Measurements from ENCODE around the gene PREX1.

DNA sequence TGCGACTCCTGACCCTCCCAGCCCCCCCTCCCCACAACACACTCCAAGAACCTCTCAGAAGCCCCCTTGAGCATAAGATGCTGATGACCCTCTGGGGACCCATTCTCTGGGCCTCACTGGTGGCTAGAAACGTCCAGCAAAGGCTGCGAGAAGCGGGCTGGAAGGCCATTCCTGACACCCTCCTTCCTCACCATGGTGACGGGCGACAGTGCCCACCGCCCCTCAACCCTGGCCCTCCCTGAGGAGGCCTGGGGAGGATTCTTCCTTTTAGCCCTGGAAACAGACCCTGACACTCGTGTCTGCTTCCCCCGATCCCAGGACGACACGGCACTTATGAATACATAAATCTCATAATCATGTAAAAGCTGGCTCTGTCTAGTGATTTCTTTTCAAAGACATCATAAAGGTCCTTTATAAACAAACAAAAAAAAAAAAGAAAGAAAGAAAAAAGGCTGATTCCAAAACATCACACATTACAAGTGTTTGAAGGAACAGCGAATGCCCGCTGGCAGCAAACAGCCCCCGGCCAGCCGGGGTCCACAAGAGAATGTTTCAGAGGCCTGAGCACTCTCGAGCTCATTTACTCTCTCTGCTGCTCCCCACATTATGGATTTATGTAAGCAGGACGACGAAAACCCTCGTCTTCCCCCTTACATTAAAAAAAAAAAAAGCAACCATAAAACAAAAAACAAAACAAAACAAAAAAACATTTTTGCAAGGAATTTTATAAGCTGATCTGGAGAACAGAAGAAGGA lies 40.7 kb downstream of the PREX1 start:
- TF ChIP-seq YY1 (IDR thresholded peaks at IDR 0.05; ENCODE audit: insufficient read depth, insufficient read length) = no peak
- no peak for TF ChIP-seq ZNF274 (IDR thresholded peaks at IDR 0.05; ENCODE audit: low read depth, low read length)
- TF ChIP-seq SUZ12 (IDR thresholded peaks at IDR 0.05; ENCODE audit: extremely low read depth, insufficient read depth, insufficient read length) = no peak

Data from NT2/D1 (cell line).